Measurements from ENCODE around the gene WFS1.

DNA sequence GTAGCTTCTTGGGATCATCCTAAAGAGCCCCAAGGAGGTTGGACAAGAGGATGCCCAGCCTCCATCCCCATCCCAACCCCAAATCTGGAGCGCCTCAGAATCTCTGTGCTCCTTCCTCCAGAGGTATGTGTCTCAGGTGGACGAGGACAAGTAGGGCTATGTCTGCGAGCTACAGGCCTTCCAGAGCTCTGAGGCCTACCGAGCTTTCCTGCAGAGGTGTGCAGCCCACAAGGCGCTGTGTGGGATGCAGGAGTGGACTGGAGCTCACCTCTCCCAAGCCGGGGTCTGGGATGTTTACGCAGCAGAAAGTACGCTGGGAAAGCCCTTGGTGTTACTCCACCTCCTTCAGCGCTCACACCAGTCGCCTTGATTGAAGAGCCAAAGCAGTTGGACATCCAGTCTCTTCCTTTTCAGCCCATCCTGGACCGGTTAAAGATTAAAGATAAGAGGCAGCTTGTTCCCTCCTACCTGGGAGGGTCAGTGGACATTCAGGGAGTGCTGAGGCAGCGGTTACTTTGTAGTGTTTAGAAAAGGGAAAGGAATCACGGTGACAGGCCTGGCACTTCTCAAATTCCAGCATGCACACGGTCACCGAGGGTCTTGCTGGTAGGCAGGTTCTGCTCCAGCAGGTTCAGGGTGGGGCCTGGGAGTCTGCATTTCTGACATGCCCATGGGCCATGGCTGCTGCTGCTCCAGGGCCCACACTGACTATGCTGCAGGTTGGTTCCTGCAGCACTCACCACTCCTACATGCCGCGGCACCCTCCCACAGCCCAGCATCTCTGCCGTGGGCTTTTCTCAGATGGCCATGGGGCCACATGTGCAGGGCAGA is 39.8 kb upstream of the WFS1 start:
- no peak for TF ChIP-seq ETV5 (CRISPR knock-in tag; IDR thresholded peaks at IDR 0.05; ENCODE audit: low read depth)
- TF ChIP-seq, protein P1, sequence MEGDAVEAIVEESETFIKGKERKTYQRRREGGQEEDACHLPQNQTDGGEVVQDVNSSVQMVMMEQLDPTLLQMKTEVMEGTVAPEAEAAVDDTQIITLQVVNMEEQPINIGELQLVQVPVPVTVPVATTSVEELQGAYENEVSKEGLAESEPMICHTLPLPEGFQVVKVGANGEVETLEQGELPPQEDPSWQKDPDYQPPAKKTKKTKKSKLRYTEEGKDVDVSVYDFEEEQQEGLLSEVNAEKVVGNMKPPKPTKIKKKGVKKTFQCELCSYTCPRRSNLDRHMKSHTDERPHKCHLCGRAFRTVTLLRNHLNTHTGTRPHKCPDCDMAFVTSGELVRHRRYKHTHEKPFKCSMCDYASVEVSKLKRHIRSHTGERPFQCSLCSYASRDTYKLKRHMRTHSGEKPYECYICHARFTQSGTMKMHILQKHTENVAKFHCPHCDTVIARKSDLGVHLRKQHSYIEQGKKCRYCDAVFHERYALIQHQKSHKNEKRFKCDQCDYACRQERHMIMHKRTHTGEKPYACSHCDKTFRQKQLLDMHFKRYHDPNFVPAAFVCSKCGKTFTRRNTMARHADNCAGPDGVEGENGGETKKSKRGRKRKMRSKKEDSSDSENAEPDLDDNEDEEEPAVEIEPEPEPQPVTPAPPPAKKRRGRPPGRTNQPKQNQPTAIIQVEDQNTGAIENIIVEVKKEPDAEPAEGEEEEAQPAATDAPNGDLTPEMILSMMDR (IDR thresholded peaks at IDR 0.05 in 2 of 3, conservative IDR thresholded peaks at IDR 0.05 in 1 of 3; ENCODE audit: insufficient read depth in 2 of 3, low read depth in 1 of 3, low read length in 3 of 3) = no peak
- no peak for TF ChIP-seq PHB2 (IDR thresholded peaks at IDR 0.05; ENCODE audit: low read depth)
- TF ChIP-seq, protein P2, sequence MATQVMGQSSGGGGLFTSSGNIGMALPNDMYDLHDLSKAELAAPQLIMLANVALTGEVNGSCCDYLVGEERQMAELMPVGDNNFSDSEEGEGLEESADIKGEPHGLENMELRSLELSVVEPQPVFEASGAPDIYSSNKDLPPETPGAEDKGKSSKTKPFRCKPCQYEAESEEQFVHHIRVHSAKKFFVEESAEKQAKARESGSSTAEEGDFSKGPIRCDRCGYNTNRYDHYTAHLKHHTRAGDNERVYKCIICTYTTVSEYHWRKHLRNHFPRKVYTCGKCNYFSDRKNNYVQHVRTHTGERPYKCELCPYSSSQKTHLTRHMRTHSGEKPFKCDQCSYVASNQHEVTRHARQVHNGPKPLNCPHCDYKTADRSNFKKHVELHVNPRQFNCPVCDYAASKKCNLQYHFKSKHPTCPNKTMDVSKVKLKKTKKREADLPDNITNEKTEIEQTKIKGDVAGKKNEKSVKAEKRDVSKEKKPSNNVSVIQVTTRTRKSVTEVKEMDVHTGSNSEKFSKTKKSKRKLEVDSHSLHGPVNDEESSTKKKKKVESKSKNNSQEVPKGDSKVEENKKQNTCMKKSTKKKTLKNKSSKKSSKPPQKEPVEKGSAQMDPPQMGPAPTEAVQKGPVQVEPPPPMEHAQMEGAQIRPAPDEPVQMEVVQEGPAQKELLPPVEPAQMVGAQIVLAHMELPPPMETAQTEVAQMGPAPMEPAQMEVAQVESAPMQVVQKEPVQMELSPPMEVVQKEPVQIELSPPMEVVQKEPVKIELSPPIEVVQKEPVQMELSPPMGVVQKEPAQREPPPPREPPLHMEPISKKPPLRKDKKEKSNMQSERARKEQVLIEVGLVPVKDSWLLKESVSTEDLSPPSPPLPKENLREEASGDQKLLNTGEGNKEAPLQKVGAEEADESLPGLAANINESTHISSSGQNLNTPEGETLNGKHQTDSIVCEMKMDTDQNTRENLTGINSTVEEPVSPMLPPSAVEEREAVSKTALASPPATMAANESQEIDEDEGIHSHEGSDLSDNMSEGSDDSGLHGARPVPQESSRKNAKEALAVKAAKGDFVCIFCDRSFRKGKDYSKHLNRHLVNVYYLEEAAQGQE (IDR thresholded peaks at IDR 0.05; ENCODE audit: borderline replicate concordance) = no peak
- TF ChIP-seq, protein P2 (CRISPR knock-in tag; IDR thresholded peaks at IDR 0.05; ENCODE audit: low read depth) = no peak
- TF ChIP-seq FOXK1 (CRISPR knock-in tag; IDR thresholded peaks at IDR 0.05; ENCODE audit: borderline replicate concordance) = no peak
- no peak for TF ChIP-seq HDAC2 (IDR thresholded peaks at IDR 0.05)
- TF ChIP-seq, protein P3, sequence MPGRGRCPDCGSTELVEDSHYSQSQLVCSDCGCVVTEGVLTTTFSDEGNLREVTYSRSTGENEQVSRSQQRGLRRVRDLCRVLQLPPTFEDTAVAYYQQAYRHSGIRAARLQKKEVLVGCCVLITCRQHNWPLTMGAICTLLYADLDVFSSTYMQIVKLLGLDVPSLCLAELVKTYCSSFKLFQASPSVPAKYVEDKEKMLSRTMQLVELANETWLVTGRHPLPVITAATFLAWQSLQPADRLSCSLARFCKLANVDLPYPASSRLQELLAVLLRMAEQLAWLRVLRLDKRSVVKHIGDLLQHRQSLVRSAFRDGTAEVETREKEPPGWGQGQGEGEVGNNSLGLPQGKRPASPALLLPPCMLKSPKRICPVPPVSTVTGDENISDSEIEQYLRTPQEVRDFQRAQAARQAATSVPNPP (IDR thresholded peaks at IDR 0.05; ENCODE audit: borderline replicate concordance, insufficient read depth, insufficient read length) = no peak
- no peak for TF ChIP-seq ZNF589 (CRISPR knock-in tag; IDR thresholded peaks at IDR 0.05; ENCODE audit: low read depth)
- TF ChIP-seq MYC (IDR thresholded peaks at IDR 0.05; ENCODE audit: low read depth, low read length) = no peak
- no peak for TF ChIP-seq MYC (CRISPR knock-in tag; IDR thresholded peaks at IDR 0.05; ENCODE audit: borderline replicate concordance, low read depth)
- no peak for TF ChIP-seq SP1 (CRISPR knock-in tag; IDR thresholded peaks at IDR 0.05)
- TF ChIP-seq ELF4 (CRISPR knock-in tag; IDR thresholded peaks at IDR 0.05) = no peak
- TF ChIP-seq MAZ (CRISPR knock-in tag; conservative IDR thresholded peaks at IDR 0.05 in 1 of 2, IDR thresholded peaks at IDR 0.05 in 1 of 2) = no peak
- TF ChIP-seq EZH2 (IDR thresholded peaks at IDR 0.05; ENCODE audit: borderline replicate concordance, low read depth, low read length) = no peak

Measured in K562 (cell line).